Measurements from ENCODE around the gene IL17RE. TPM values are rescaled to one million over a fixed set of nuclear protein-coding genes. Genes with fewer than 3 reads are reported as not detected.
A peak's percentile ranks its signal among the peaks of the same experiment; 100 is the strongest.
"Not testable (repeated sequence)": the region's sequence is repeated elsewhere in the genome, so short reads cannot be mapped to it uniquely, and the experiment has no call there.

Gene IL17RE
- total RNA-seq, 1 donor from 2014 or later, result 4.1 TPM

- DNase-seq (ENCODE audit: low read depth), result no peak
- no peak overlapping the region for H3K4me3 ChIP-seq (ENCODE audit: low read depth, low read length)
- TF ChIP-seq CTCF (conservative IDR thresholded peaks at IDR 0.05; ENCODE audit: low read depth, low read length), result no peak
These were observed 39.4 kb upstream of the IL17RE start for GRCh38 chr3:9863058-9863772.

- no peak overlapping the region for H3K4me3 ChIP-seq (ENCODE audit: low read depth, low read length)
- TF ChIP-seq CTCF (conservative IDR thresholded peaks at IDR 0.05; ENCODE audit: low read depth, low read length), result no peak
- peak; percentile 76 for DNase-seq (ENCODE audit: low read depth)
These were observed 38.3 kb upstream of the IL17RE start for GRCh38 chr3:9864200-9864927.

- H3K4me3 ChIP-seq (ENCODE audit: low read depth, low read length); DNase-seq (ENCODE audit: low read depth): not testable (repeated sequence)
These were observed 37.5 kb upstream of the IL17RE start for GRCh38 chr3:9865125-9865637.

- TF ChIP-seq CTCF (conservative IDR thresholded peaks at IDR 0.05; ENCODE audit: low read depth, low read length), result no peak
- DNase-seq (ENCODE audit: low read depth), result no peak
- H3K4me3 ChIP-seq (ENCODE audit: low read depth, low read length), result no peak overlapping the region
These were observed 36.0 kb upstream of the IL17RE start for GRCh38 chr3:9866639-9867038.

- DNase-seq (ENCODE audit: low read depth), result no peak
- TF ChIP-seq CTCF (conservative IDR thresholded peaks at IDR 0.05; ENCODE audit: low read depth, low read length), result no peak
These were observed 35.5 kb upstream of the IL17RE start for GRCh38 chr3:9867106-9867505.

GRCh38 chr3:9869955-9870354, 32.7 kb upstream of the IL17RE start:
- no peak for TF ChIP-seq CTCF (conservative IDR thresholded peaks at IDR 0.05; ENCODE audit: low read depth, low read length)
- H3K4me3 ChIP-seq (ENCODE audit: low read depth, low read length), result no peak overlapping the region
- DNase-seq (ENCODE audit: low read depth), result no peak

More at GRCh38 chr3:9867106-9867505, 35.5 kb upstream of the IL17RE start:
- H3K4me3 ChIP-seq (ENCODE audit: low read depth, low read length), result no peak overlapping the region

- no peak overlapping the region for H3K4me3 ChIP-seq (ENCODE audit: low read depth, low read length)
- no peak for DNase-seq (ENCODE audit: low read depth)
- no peak for TF ChIP-seq CTCF (conservative IDR thresholded peaks at IDR 0.05; ENCODE audit: low read depth, low read length)
These were observed 31.7 kb upstream of the IL17RE start for GRCh38 chr3:9870978-9871377.

GRCh38 chr3:9872067-9872466, 30.6 kb upstream of the IL17RE start:
- DNase-seq (ENCODE audit: low read depth); H3K4me3 ChIP-seq (ENCODE audit: low read depth, low read length): not testable (repeated sequence)

Data from epithelial cell of proximal tubule (primary cell).